Testis (tissue), 3 donors: ENCODE results near the gene ALCAM. TPM values are rescaled to one million over a fixed set of nuclear protein-coding genes. Genes with fewer than 3 reads are reported as not detected.

Source experiments
- DNase-seq: peaks from one replicate; pipeline ENCODE4 v3.0.0-alpha.2; 2019
- H3K27ac ChIP-seq, 2 donors: fragments of 200-600 bp; sonication (generic); one replicate each; pipeline ENCODE4 v1.5.1; 2019
- H3K27me3 ChIP-seq: fragments of 200-600 bp; sonication (generic); one replicate; pipeline ENCODE4 v1.5.1; 2019
- H3K36me3 ChIP-seq: fragments of 200-600 bp; sonication (generic); one replicate; pipeline ENCODE4 v1.5.1; 2017; ENCODE audit warnings: low read depth; ENCODE audit errors: missing control alignments
- H3K4me1 ChIP-seq: fragments of 200-600 bp; sonication (generic); one replicate; pipeline ENCODE4 v1.5.1; 2019
- H3K4me3 ChIP-seq, 2 donors: fragments of 200-600 bp; sonication (generic); one replicate each; pipeline ENCODE4 v1.5.1; 2017 to 2019
- H3K9me3 ChIP-seq: fragments of 200-600 bp; sonication (generic); one replicate; pipeline ENCODE4 v1.5.1; 2017
- POLR2A ChIP-seq: fragments of 450-650 bp; IDR thresholded peaks from one replicate; pipeline ENCODE4 v1.6.1; 2017; ENCODE audit warnings: antibody characterized with exemption, mild to moderate bottlenecking, moderate library complexity
- WGBS, 2 donors: methylation state at CpG; one replicate each; pipeline ENCODE4 v1.1.5; 2018; 5-methylcytosine and 5-hydroxymethylcytosine counted together
- intact Hi-C: fragments of 100-400 bp; cut with DNase I; formaldehyde crosslinking; loops from one replicate; pipeline ENCODE4 v1.15.1; 2023; ENCODE audit warnings: low total_unique reads
- polyA plus RNA-seq: library from polyadenylated mRNA; stranded (reverse); fragments of 350-450 nt; fragmentation: Illumina TruSeq; extraction: RNeasy Lipid Tissue Mini Kit (QIAGEN cat#74804); gene quantifications from one replicate; pipeline ENCODE4 v1.2.3, GENCODE V29; 2014; ENCODE audit warnings: low read depth, low replicate concordance; ENCODE audit not compliant: insufficient read depth
- total RNA-seq, 2 donors: library from RNA; depleted of rRNA; stranded (reverse); fragments of >200 nt; gene quantifications; one replicate each; pipeline ENCODE4 v1.2.3, GENCODE V29; 2016
- TF ChIP-seq, protein P1 (sequence below), 3 experiments: fragments of 450-650 bp in 2 of 3; fragments of 200-600 bp in 1 of 3; sonication (generic) in 1 of 3; IDR thresholded peaks; one replicate each; pipeline ENCODE4 v1.5.1; 2016 to 2019; ENCODE audit warnings: antibody characterized with exemption in 3 of 3, mild to moderate bottlenecking in 2 of 3, moderate library complexity in 1 of 3

ALCAM gene
- total and polyA plus RNA-seq, 3 donors from 2014 or later = 8.3 to 9.0 (median 8.7) TPM

GRCh38 chr3:105429034-105429762 is 62.5 kb downstream of the ALCAM start:
- Histone ChIP-seq H3K4me1 (no peaks in the 10 kb centered on the region), H3K36me3 (no peaks in the 10 kb centered on the region), H3K27me3 (no peaks in the 10 kb centered on the region), H3K4me3 (no peak overlapping the region), H3K9me3 (no peaks in the 10 kb centered on the region), H3K27ac (no peak overlapping the region)
- no peak for TF ChIP-seq POLR2A
- TF ChIP-seq, protein P1, sequence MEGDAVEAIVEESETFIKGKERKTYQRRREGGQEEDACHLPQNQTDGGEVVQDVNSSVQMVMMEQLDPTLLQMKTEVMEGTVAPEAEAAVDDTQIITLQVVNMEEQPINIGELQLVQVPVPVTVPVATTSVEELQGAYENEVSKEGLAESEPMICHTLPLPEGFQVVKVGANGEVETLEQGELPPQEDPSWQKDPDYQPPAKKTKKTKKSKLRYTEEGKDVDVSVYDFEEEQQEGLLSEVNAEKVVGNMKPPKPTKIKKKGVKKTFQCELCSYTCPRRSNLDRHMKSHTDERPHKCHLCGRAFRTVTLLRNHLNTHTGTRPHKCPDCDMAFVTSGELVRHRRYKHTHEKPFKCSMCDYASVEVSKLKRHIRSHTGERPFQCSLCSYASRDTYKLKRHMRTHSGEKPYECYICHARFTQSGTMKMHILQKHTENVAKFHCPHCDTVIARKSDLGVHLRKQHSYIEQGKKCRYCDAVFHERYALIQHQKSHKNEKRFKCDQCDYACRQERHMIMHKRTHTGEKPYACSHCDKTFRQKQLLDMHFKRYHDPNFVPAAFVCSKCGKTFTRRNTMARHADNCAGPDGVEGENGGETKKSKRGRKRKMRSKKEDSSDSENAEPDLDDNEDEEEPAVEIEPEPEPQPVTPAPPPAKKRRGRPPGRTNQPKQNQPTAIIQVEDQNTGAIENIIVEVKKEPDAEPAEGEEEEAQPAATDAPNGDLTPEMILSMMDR (IDR thresholded peaks at IDR 0.05) = no peak
- no peak for DNase-seq
- intact Hi-C loops = no loop called here

- intact Hi-C loops = no loop called here
- no peak for DNase-seq
- WGBS, 2 donors = 78 to 85% methylated on average over 2 of the region's 2 CpGs
These were observed 63.7 kb downstream of the ALCAM start for GRCh38 chr3:105430455-105430854.

DNA sequence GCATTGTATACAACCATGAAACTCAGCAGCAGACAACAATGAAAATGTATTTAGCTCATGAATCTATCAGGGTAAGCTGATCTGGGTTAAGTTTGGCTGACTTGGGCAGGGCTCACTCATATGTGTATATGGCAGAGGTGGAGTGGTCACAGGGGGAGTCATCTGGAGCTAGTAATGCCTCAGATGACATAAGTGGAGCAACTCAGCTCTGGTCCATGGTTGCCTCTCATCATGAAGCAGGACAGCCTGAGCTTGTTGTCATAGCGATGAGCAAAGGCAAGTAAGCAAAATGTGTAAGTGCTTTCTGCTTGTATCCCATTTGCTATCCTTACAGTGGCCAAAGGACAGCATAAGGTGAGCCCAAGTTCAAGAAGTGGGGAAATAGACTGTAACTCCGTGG is 64.5 kb downstream of the ALCAM start:
- TF ChIP-seq POLR2A = no peak
- TF ChIP-seq, protein P1 (IDR thresholded peaks at IDR 0.05) = no peak
- Histone ChIP-seq H3K4me3 (no peak overlapping the region), H3K27me3 (no peaks in the 10 kb centered on the region), H3K36me3 (no peaks in the 10 kb centered on the region), H3K27ac (no peak overlapping the region), H3K9me3 (no peaks in the 10 kb centered on the region), H3K4me1 (no peaks in the 10 kb centered on the region)
- intact Hi-C loops = no loop called here
- DNase-seq = no peak
- 84 to 89% methylated on average over 2 of the region's 2 CpGs for WGBS, 2 donors

More at GRCh38 chr3:105430455-105430854, 63.7 kb downstream of the ALCAM start:
- H3K4me1 ChIP-seq = no peaks in the 10 kb centered on the region
- no peak overlapping the region for H3K4me3 ChIP-seq
- H3K27ac ChIP-seq = no peak overlapping the region
- TF ChIP-seq, protein P1 (IDR thresholded peaks at IDR 0.05) = no peak
- TF ChIP-seq POLR2A = no peak
- H3K9me3 ChIP-seq = no peaks in the 10 kb centered on the region
- no peaks in the 10 kb centered on the region for H3K36me3 ChIP-seq
- H3K27me3 ChIP-seq = no peaks in the 10 kb centered on the region

- H3K36me3 ChIP-seq = no peaks in the 10 kb centered on the region
- no peak for DNase-seq
- no peaks in the 10 kb centered on the region for H3K27me3 ChIP-seq
- TF ChIP-seq, protein P1 (IDR thresholded peaks at IDR 0.05) = no peak
- no peaks in the 10 kb centered on the region for H3K9me3 ChIP-seq
- no peak overlapping the region for H3K4me3 ChIP-seq
- 76 to 78% methylated on average over 3 of the region's 3 CpGs for WGBS, 2 donors
- H3K4me1 ChIP-seq = no peaks in the 10 kb centered on the region
- no peak overlapping the region for H3K27ac ChIP-seq
- intact Hi-C loops = no loop called here
These were observed 68.6 kb downstream of the ALCAM start for GRCh38 chr3:105435277-105435676.

DNA sequence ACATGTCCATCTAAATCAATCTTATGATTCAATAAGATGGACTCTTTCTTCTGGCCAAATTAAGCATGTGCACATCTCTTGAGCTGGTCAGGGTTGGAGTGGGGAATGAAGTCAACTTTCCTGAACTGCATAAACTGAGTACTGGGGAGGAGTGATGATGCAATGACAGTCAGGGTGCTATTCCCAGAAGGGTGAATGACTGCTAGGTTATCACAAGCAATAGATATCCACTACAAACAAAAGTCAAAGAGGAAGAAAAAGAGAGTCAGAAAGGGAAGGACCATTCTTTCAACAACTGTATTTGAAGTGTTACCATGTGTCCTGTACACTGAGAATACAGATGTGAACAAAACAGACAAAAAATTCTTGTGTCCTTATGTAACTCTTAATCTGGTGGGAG is 70.0 kb downstream of the ALCAM start:
- no peaks in the 10 kb centered on the region for H3K9me3 ChIP-seq
- H3K4me3 ChIP-seq = no peak overlapping the region
- no peak overlapping the region for H3K27ac ChIP-seq
- H3K36me3 ChIP-seq = no peaks in the 10 kb centered on the region
- H3K4me1 ChIP-seq = no peaks in the 10 kb centered on the region
- no peak for DNase-seq
- TF ChIP-seq POLR2A = no peak
- TF ChIP-seq, protein P1 (IDR thresholded peaks at IDR 0.05) = no peak
- intact Hi-C loops = no loop called here
- H3K27me3 ChIP-seq = no peaks in the 10 kb centered on the region
